ENCODE measurements around the gene ABT1.

DNA sequence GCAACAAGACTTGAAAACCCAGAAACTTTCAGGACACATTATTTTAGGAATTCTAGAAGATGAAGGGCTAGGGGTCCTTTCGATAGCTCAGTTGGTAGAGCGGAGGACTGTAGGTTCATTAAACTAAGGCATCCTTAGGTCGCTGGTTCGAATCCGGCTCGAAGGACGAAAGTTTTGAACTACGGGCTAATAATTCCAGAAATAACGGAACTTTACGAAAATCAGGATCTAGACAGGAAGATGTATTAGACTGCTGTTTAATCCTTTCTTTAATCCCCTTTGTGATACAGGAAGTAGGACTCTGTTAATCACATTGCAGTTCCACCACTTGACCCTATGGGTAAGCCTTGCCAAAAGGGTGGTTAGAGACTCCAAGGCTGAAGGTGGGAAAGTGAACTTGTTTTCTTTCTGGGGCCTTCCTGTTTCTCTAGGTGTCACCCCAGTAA, 21.2 kb upstream of the ABT1 start:
- TF ChIP-seq, protein P1, sequence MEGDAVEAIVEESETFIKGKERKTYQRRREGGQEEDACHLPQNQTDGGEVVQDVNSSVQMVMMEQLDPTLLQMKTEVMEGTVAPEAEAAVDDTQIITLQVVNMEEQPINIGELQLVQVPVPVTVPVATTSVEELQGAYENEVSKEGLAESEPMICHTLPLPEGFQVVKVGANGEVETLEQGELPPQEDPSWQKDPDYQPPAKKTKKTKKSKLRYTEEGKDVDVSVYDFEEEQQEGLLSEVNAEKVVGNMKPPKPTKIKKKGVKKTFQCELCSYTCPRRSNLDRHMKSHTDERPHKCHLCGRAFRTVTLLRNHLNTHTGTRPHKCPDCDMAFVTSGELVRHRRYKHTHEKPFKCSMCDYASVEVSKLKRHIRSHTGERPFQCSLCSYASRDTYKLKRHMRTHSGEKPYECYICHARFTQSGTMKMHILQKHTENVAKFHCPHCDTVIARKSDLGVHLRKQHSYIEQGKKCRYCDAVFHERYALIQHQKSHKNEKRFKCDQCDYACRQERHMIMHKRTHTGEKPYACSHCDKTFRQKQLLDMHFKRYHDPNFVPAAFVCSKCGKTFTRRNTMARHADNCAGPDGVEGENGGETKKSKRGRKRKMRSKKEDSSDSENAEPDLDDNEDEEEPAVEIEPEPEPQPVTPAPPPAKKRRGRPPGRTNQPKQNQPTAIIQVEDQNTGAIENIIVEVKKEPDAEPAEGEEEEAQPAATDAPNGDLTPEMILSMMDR (IDR thresholded peaks at IDR 0.05; ENCODE audit: insufficient read depth, low read length, poor library complexity, severe bottlenecking): no peak
- no peak for TF ChIP-seq EZH2phosphoT487 (conservative IDR thresholded peaks at IDR 0.05; ENCODE audit: low read length)
